Activated CD8-positive, alpha-beta memory T cell treated with anti-CD3 and anti-CD28 coated beads, Interleukin-2, amount 50 U/mL, for 24 hours (primary cell): Measurements from ENCODE around the gene SIRT4.

Experiments
- DNase-seq: peaks from one replicate; pipeline ENCODE4 v3.0.0-alpha.2; 2020; ENCODE audit errors: extremely low read depth

Gene SIRT4

DNA sequence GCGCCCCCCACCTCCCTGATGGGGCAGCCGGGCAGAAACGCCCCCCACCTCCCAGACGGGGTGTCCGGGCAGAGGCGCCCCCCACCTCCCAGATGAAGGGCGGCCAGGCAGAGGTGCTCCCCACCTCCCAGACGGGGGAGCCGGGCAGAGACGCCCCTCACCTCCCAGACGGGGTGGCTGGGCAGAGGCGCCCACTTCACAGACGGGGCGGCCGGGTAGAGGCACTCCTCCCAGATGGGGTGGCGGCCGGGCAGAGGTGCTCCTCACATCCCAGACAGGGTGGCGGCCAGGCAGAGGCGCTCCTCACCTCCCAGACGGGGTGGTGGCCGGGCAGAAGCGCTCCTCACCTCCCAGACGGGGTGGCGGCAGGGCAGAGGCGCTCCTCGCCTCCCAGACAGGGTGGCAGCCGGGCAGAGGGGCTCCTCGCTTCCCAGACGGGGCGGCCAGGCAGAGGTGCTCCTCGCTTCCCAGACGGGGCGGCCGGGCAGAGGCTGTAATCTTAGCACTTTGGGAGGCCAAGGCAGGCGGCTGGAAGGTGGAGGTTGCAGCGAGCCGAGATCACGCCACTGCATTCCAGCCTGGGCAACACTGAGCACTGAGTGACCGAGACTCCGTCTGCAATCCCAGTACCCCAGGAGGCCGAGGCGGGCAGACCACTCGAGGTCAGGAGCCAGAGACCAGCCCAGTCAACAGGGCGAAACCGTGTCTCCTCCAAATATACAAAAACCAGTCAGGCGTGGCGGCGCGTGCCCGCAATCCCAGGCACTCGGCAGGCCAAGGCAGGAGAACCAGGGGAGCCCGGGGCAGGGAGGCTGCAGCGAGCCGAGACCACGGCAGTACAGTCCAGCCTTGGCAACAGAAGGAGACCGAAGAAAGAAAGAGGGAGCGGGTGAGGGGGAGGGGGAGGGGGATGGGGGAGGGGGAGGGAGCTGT, 23.7 kb upstream of the SIRT4 start:
- no peak for DNase-seq

DNA sequence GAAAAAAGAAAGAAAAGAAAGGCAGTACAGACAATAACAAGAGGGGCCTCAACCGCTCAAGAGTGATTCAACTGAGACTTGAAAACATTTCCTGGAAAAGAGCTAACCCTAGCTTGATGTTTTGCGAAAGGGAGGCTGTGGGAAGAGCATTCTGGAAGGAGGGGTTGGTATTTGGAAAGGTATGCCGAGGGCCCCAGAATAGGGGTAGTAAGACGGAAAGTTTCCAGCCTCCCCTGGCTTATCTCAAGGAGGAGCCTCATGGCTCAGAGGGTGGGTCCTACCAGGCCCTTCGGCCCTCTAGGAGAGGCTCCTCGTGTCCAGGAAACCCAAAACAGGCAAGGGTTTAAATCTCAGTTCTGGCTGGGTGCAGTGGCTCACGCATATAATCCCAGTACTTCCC, 18.8 kb upstream of the SIRT4 start:
- no peak for DNase-seq

DNA sequence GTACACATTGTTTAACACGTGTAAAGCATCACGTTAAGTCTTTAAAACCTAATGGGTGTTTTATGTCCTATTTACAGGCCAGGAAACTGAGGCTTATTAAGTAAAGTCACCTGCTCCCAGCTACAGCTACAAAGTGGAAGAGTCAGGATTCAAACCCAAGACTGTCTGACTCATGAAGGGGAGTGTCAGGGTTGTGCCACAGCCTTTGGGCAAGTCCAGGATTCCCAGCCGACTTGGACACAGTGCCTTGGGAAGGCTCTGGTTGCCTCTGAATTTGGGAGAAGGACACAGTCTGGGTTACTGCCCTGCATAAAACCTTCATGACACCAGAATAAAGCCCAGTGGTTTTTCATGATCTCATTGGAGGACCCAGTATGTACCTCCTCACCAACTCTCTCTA, 17.7 kb upstream of the SIRT4 start:
- no peak for DNase-seq

DNA sequence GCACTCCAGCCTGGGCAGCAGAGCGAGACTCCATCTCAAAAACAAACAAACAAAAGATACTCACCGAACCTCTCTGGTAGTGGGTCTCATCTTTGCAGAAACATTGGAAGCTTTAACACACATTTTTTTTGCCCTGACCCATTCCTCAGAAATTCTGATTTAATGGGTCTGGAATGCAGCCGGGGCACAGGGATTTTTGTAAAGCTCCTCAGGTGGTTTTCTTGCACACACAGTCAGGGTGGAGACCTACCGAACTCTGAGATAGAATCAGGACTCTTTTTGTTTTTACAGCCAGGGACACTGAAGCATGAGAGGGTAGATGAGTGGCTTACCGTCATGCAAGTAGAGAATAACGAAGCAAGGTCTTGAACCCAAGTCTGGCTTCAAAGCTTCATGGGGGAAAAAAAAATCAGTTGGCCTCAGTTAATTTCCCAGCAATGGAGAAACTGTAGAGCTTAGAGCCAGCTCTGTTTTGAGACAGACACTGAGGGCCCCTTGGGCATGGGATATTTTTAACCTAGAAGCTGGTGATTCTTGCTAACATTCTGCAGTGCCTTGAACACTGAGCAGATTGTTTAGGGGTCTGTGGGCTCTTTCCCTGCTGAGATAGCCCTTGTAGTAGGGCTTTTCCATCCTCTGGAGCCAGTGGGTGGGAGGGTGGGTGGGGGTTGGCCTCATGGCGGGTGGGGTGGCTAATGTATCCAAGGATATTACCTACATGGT, 15.2 kb upstream of the SIRT4 start:
- DNase-seq: no peak

DNA sequence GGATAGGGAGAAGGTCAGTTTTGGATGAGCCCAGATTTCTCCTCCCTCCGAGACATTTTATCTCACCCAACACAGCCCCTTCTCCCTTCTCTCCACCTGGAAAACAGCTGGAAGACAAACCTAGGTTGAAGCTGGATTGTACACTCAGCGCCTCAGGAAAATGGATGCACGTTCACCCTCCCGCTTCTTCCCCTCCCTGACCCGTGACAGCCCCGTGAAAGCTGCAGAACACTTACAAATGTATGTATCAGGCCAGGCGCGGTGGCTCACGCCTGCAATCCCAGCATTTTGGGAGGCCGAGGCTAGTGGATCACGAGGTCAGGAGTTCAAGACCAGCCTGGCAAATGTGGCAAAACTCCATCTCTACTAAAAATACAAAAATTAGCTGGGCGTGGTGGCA, 14.6 kb upstream of the SIRT4 start:
- DNase-seq: no peak

DNA sequence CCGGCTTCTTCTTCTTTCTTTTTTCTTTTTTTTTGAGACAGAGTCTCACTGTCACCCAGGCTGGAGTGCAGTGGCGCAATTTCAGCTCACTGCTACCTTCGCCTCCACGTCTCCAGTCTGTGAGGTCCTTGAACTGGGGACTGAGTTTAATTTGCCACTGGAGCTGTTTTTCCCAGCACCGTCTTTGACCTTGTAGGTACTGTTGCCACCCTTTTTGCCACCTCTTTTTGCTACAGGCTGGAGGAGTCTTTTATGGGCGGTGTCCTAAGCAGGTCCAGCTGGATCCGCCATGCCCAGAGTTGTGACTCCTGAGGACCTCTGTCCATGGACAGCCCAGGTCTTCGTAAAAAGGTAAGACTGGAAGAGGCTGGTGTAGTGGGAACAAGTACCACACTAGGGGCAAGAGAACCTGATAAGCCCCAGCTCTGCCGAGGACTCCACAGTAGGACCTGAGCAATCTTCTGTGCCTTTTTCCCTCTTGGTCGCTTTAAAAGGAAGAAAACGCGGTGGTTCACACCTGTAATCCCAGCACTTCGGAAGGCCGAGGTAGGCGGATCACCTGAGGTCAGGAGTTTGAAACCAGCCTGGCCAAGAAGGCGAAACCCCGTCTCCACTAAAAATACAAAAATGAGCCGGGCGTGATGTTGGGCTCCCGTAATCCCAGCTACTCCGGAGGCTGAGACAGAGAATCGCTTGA, 11.4 kb upstream of the SIRT4 start:
- no peak for DNase-seq

DNA sequence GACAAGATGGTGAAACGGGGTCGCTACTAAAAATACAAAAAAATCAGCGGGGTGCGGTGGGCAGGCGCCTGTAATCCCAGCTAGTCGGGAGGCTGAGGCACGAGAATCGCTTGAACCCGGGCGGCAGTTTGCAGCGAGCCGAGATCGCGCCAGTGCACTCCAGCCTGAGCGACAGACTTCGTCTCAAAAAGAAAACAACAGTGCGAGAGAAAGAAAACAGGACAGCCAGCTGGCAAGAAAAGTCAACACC, 9.8 kb upstream of the SIRT4 start:
- DNase-seq: no peak

DNA sequence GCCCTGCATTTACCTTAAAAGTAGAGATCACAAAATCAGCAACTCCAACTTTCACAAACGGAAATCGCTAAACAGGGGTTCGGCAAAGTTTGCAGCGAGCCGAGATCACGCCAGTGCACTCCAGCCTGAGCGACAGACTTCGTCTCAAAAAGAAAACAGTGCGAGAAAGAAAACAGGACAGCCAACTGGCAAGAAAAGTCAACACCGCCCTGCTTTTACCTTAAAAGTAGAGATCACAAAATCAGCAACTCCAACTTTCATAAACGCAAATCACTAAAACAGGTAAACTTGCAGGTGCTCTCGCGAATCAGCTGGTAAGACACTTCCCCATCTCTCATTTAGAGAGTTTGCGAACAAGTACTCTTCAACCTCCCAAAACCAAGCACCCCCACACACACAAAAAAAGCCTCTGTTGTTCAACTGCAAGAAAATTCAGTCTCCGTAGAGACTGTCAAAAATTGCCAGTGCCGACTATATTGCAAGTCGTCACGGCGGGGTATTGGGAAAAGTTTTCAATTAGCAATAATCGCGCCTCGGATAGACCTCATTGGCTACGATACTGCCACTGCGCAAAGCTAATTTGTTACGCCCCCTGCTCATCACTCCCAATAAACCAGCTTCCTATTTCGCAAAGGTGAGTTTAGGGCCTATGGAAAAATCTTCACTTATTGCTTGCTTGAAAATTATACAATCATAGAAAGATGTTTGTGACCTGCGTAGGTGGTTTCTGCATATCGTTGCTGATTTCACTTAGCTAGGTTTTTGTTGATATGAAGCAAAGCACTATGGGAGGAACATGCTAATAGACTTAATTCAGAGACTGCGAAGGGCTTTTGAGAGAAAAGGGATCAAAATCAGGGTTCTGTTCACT, 9.2 kb upstream of the SIRT4 start, which contains the start of gene RNU4-1:
TSS of gene RNU4-1 (minus strand) at position 577 of the 871 bp plus-strand sequence.
- peak; percentile 69 for DNase-seq

DNA sequence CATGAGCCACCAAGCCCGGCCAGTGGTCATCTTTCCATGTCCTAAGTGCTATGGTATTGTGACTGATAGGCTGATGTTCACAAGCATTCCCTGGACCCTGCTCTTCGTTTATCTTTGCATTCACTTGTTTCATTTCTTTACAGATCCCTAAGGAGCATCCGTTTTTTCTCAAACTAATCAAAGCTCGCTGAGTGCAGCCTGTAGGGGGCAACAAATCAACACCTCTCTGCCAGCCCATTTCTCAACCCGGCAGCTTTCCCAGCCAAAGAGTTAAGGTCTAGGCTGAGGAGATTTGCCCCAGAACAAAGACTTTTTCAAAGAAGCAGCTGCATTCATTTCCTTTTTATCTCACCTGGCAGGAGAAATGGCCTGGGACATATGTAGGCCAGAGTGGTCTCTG, 12.1 kb downstream of the SIRT4 start:
- DNase-seq: no peak

DNA sequence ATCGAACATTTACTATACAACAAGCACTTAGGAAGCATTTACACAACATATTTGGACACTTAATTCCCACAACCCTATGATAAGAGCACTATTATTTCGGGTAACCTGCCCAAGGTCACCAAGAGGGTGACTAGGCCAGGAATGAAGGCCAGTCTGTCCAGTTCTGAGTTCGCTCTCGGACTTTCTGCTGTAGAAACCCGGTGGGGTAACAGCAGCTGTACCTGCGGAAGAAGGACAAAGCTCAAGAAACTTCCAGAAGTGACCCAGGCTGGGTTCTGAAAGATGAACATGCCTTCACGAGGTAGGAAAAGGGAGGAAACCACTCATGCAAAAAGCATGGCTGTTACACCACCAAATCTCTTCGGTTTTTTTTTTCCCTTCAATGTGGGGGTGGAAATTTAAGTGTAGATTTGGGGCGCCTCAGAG, 14.7 kb downstream of the SIRT4 start:
- no peak for DNase-seq

DNA sequence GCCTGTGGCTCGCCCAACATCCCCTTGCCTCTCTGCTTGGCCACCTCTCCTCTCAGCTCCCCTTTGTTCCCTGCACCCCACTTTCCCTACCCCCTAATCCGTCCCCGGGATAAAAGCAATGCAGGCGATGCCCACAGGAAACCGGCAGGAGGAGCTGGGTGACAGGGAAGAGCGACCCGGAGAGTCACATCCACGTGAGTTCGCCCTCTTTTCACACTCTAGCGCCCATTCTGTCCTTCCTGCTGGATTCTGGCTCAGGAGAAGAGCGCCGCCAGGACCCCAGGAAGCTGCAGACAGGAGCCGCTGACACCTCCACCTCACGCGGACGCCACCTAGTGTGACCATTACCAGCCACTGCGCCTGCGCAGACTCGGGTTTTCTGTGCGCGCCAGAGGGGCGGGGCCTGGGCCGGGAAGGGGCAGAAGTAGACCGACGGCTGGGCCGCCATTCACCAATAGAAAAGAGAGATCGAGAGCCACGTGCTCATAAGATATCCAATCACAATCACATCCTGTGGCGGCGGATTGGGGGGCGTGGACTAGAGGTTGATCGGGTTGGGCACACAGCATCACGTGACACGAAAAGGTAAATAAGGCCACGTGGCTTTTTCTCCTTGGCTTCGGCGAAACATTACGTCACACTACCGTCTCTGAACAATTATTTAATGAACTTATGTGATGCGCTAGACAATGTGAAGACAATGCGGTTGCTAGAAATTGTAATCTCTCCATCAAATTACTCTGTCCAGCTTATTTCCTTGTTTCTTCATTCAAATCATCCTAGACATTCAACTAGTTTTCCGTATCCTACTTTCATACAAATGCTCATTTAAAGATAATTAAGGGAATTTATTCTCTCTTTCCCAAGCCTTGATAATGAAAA, 15.3 kb downstream of the SIRT4 start:
- peak; percentile 100 for DNase-seq

DNA sequence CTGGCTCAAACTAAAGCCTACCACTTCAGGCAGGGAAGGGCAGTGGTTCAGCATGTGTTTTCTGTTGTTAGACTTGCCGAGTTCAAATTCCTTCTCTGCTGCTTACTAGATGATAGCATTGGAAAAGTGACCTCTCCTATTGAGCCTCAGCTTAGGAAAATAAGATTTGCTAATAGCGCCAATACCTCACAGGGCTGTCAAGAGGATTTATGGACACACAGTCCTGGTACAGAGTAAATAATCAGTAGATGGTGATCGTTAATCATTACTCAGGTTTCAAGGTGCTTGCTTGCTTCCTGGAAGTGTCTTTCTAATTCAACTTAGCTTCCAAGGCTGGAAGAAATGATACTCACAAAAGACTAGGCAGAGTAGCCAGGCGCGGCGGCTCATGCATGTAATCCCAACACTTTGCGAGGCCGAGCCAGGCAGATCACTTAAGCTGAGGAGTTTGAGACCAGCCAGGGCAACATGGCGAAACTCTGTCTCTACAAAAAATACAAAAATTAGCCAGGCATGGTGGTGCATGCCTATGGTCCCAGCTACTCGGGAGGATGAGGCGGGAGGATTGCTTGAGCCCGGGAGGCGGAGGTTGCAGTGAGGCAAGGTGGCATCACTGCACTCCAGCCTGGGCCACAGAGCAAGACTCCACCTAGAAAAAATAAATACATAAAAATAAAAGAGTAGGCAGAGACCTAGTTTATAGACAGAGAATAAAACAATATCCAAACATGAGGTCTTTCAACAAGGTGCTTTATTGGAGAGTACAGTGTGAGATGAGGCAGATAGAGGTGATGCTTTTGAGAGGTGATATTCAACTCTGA, 19.5 kb downstream of the SIRT4 start:
- no peak for DNase-seq

DNA sequence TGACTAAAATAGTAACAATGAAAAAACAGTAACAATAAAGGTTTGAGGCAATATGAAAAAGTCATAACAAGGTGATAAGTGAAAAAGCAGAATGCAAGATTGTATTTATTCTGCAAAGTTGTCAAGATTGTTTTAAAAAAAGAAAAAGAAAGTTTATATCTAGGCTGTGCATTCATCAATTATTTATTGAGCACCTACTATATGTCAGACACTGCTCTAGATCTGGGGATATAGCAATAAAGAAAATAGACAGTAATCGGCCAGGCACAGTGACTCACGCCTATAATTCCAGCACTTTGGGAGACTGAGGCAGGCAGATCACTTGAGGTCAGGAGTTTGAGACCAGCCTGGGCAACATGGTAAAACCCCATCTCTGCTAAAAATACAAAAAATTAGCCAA, 21.7 kb downstream of the SIRT4 start:
- DNase-seq: no peak

DNA sequence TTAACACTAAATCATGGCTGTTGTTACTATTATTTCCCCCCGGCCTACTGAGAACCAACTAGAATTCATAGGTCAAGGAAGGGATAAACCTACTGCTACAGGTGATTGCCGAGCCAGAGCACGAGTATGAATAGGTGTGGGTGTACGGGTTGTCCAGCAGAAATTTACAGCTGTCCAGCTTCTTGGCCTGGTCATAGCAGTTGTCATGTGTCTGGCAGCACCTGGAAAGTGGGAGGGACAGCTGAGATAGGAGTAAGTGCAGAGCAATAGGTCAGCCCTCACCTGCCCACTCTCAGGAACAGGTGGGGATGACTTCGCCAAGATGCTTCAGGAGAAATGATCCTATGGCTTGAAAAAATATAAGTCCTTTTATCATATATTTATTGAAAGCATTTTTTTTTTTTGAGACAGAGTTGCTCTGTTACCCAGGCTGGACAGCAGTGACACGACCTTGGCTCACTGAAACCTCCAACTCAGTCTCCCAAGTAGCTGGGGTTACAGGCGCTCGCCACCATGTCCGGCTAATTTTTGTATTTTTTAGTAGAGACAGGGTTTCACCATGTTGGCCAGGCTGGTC, 22.8 kb downstream of the SIRT4 start:
- DNase-seq: no peak

DNA sequence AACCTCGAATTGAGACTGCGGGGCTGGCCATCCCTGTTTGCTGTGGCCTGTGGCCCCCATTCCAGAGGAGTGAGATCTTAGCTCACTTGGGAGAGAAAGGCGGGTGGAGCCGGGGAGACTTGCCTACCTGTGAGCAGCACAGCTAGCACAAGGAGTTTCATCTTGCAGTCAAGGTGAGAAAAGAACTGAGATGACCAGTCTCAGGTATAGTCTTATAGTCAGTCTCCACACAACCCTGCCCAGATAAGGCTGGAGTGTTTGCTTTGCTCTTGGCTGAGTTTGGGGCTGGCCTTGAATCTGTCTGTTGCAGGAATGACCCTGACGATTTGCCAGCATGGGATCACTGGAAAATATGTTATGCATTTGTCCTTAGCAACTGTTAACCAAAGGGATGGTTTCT, 25.5 kb downstream of the SIRT4 start, which contains the start of gene PLA2G1B:
TSS of gene PLA2G1B (minus strand) at position 187 of the 400 bp plus-strand sequence. CDS start at position 161, 26 bp downstream.
- DNase-seq: no peak

DNA sequence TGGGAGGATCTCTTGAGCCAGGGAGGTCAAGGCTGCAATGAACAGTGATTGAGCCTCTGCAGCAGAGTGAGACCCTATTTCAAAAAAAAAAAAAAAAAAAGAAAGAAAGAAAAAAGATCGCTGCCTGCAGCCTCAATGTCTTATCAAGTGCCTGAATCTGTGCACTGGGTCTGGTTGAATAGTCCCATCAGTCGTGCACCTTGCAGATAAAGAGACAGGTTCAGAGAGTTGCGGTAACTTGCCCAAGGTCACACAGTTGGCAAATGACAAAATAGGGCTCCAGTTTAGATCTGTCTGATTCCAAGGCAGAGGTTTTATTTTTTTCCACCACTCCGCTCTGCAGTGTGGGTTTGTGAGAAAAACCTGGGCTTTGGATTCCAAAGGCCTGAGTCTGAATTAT, 26.1 kb downstream of the SIRT4 start:
- DNase-seq: no peak

DNA sequence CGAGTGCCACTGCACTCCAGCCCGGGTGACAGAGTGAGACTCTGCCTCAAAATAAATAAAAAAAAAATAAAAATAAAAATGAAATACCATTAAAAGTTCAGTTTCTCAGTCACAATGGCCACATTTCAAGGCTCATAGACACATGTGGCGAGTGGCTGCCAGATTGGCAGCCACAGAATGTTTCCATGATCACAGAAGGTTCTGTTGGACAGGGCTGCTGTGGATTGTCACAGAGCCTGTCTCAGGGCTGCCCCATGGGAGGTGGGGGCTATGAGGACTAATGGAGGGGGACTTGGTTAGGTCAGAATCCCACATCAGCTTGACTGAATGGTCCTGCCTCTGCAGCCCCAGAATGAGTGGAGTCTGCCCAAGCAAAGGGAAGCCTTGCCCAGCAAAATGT, 29.3 kb downstream of the SIRT4 start:
- no peak for DNase-seq

DNA sequence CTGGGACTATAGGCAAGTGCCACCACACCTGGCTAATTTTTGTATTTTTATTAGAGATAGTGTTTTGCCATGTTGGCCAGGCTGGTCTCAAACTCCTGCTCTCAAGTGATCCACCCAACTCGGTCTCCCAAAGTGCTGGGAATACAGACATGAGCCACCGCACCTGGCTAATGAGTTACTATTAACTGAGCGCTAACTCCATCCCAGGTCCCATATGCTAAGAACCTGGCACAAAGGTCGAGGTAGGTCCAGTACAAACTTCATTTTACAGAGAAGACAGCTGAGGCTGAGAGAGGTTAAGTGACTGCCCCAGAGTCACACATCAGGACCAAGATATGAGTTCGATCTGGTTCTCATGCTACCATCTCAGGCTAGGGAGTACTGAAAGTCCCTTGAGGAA, 29.9 kb downstream of the SIRT4 start:
- DNase-seq: no peak

DNA sequence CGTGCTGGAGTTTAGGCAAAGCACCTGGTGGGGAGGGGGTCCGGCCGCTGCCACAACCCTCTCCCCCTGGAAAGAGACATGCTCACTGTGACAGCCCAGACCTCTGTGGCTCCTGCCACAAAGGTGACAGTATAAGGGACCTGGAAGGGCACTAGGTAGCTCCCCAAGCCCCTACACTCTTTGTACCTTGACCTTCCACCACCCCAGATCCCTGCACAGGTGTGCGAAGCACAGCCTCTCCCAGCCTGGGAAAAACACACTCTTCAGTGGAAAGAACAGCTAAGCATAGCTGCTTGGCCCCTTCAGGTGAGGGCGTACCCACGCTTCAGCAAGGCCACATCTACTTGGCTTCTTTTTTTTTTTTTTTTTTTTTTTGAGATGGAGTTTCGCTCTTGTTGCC, 30.4 kb downstream of the SIRT4 start:
- DNase-seq: no peak
